HG03521 (cell line): Measurements from ENCODE around the gene MAPK7.
"Not testable (repeated sequence)": the region's sequence is repeated elsewhere in the genome, so short reads cannot be mapped to it uniquely, and the experiment has no call there.

Source experiments
- ATAC-seq: cut with Tn5 transposase; IDR thresholded peaks from one replicate; pipeline ENCODE4 v1.9.1; 2021; ENCODE audit warnings: mild to moderate bottlenecking, moderate library complexity; ENCODE audit not compliant: unreplicated experiment

MAPK7 gene

DNA sequence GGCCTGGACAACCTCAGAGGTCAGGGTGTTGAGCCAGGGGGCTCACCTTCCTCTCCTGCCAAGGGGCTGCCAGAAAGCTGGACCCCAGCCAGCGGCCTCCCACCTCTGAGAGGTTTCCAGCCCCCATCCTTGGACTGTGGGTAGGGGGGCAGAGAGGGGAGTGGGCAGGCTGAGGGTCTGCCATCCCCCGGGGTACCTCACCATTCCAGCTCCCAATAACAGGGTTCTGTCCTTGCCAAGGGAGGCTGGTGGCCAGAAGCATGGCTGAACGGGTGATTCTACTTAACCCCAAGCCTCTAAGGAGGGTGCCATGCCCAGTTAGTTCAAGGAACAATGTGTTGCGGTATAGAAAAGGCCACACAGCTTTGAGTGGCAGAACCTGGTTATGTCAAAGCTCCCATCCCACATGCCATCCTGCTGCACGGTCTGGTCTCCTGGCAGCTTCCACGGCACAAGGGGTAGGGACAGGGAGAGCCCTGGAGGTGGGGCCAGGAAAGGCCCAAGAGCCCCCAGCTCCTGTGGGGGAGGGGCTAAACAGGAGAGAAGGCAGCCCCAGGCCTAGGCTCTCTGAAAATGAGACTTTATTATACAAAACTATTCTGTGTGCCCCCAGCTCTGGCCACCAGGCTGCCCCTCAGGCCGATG lies 35.6 kb upstream of the MAPK7 start:
- no peak for ATAC-seq

DNA sequence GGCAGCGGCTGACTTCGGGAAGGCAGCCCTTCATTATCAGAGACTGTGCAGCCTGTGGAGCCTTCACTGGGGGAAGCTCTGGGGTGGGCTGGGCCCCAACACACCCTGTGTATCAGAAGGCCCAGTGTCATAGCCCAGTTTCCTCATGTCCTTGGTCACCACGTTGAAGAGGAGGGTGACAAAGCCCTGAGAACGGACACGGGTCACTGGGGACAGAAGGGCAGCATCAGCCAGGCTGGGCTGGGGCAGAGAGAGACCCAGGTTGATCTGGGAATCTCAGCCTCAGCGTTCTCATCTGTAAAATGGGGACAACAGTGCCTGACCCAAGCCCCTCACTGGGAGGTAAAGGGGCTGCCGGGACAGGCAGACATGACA lies 35.1 kb upstream of the MAPK7 start:
- no peak for ATAC-seq

DNA sequence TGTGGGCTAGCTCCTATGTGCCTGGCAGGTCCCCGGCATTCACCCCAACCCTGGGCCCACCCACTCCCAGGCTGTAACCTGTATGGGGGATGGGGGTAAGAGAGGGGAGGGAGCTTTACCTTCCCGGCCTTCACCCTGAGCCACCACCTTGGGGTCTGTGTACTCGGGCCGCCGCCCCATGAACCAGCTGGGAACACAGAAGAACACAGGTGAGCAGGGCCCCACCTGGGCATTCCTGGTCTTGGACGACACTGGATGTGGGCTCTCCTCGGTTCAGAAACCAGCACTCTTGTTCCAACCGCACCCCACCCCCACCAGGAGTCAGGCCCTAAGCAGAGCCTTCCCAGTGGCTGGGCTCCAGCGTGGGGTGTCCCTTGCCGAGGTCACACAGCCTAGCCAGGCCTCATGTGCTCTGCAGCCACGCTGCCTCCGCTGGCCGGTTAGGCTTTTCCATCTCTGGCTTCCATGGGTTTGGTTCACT lies 34.6 kb upstream of the MAPK7 start:
- ATAC-seq: no peak

DNA sequence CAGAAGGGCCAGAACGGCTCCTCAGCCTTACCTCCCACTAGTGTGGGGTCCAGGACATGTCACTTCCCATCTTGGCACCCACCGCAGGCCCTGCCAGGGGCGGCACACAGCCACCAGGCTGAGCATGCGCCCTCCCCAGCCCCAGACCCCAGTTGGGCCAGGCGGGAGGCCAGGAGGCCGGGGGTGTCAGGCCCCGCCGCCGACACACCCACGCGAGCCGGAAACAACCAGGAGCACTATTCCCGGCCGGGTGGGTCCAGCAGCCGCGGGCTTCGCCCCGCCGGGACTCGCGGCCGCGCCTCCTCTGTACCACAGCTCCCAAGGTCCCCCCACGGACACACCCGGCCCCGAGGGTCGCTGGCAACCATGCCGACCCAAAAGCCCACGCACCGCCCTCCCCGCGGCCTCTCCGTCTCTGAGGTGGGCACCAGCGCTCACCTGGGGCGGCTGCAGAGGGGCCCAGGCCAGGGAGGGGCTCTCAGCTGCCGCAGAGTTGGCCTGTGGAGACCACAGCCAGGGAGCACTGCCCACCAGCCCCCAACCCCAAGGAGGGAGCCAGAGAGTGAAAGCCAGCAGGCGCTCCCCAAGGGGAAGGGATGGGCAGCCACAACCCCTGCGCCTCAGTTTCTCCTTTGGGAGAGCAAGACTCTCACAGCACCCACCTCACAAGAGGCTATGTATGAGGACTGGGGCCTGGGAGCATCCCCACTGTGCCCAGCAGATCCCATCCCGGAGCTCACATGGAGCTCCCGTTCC lies 33.8 kb upstream of the MAPK7 start:
- ATAC-seq: no peak

DNA sequence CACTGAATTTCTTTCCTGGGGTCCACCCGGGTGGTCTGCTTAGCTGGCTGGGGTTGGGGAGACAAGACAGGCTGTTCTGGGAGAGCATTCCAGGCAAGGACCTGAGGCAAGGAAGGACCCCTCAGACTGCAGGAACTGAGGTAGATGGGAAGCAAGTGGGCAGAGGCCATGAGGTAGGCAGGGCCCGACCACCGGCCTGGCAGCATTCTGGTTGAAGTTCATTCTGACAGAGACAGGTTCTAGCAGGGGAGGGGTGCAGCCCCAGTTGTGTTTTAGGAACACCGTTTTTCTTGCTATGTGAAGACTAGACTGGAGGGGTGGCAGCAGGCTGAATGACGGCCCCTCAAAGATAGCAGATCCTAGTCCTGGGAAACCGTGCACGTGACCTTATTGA lies 33.2 kb upstream of the MAPK7 start:
- no peak for ATAC-seq

DNA sequence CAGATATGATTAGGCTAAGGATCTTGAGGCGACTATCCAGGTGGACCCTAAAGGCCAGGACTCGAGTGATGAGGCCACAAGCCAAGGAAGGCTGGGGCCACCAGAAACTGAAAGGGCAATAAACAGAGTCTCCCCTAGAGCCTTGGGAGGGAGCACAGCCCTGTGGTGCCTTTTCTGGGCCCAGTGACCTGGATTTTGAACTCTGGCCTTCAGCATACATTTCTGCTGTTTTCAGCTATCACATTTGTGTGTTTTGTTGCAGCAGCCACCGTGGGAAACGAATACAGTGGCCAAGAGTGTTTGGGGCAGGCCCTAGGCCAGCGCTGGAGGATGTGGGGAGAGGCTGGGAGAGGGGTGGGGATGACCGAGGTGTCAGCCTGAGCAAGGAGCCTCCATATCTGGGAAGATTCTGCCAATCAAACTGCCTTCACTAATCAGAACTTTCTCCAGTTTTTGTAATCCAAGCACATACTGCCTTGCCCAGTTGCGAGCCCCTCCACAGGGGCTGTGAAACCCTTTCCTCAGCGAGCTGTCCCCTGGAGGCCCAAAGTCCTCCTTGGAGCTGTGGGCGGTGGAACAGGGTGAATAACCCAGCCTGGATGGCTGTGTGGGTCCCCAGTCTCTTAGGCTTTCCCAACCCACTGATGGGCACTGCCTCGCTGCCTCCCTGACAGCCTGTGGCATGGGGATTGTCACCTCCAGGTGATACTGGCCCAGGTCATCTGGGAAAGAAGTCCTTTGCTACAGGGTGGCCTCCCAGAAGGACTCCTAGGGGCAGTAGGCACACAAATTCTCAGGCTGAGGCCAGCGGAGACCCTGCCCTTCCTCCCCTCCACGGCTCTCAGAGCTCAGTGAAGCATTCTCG lies 32.6 kb upstream of the MAPK7 start:
- ATAC-seq: no peak

DNA sequence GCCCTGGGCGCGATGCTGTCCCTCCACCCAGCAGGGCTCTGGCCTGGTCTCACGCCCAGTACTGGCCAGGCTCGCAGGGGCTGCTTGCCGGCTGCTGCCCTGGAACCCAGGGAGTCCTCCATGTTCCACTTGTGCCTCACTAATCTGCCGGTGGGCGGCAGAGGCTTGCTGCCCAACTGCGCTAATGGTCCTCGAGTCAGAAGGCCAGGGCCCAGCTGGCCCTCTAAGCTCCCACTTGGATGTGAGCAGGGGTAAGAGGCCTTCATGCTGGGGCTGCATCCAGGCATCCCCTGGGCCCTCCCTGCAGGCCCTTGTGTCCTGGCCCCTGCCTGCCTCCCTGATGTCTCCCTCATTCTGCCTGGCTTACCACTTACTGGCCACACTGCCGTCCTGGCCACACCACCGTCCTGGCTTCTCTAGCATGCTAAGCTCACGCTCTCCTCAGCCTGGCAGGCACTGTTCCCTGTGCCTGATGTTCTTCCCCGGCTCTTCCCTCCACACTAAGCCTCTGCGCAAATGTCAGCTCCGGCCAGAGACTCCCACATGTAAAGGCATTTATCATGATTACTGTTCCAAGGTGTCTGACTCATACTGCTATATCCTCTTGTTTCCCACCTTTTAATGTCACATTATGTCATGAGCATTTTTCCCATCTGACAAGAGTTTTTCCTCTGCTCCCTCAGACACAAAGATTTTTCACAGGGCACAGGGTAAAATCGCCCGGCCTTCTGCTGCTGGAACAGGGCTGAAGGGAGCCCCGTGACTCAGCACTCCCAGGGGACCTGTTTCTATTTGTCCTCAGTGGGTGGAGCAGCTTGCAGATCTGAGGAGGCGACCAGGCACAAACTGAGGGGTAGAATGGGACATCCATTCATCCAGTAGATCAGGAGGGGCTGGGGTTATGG lies 31.7 kb upstream of the MAPK7 start:
- ATAC-seq: no peak

DNA sequence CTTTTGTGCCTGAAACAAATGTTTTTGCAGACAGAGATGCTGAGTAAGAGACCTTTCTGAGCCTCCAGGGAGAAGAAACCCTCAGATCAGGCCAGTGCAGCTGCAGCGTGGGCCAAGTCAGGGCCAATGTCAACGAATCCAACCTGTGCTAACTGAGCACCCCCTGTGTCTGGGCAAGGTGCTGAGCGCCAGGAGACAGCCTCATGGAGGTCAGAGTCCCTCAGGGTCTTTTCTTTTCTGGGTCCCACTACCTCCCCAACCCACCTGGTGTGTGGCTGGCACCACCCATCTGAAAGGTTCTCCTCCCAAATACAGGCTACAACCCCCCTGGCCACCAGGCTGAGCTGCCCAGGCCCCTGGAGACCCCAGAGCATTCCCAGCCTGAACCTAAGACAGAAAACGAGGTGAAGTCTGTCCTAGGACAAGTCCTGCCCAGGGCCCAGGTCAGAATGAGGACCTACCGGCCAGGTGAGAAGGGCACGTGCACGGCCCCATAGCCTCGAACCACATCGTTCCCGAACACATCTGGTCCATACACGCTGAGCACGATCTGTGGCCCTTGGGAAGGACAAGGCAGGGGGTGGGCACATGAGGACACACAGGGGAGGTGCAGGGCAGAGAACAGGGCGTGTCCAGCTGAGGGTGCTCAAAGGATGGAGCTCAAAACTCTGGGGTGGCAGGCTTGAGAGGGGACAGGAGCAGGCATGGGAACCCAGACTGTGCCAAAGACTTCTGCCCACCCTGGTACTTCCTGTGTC lies 30.8 kb upstream of the MAPK7 start:
- ATAC-seq: no peak

DNA sequence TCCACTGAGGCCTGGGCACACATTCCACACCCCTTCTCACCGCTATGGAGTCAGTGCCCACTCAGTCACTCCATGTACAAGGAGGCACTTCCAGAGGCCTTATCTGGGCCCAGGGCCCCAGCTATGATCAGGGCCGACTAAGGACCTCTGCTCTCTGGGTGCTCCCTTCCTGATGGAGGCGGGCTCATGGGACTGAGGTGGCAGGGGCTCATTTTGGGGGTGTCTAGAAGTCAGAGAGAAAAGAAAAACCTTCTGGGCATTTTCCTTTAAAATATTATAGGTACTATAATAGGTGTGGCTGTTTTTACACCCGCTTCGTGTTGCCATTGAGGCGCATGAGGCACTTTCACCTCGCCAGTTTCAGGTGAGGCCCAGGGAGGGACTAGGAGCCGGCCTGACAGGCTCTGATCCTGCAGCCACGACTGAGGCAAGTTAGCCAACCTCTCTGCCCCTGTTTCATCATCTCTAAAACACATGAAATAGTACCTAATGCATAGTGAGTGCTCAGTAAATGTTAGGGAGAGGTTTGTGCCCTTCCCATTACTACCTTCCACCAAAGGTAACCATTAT lies 30.1 kb upstream of the MAPK7 start:
- no peak for ATAC-seq

DNA sequence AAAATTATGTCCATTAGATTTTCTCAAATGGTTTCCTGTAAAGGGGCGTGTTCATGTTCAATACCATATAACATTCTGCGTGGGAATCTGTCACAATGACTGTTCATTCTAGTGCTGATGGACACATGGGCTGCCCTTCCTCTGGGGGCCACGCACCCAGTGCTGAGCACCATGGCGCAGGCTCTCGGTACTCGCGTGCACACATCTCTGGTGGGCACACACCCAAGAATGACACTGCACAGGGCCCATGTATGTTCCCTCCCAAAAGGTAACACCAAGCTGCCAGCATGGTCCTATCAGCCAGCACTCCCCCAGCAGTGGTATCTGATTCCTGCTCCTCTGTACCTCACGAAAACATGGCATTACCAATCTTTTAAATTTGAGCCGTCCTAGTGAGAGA lies 29.5 kb upstream of the MAPK7 start:
- no peak for ATAC-seq

DNA sequence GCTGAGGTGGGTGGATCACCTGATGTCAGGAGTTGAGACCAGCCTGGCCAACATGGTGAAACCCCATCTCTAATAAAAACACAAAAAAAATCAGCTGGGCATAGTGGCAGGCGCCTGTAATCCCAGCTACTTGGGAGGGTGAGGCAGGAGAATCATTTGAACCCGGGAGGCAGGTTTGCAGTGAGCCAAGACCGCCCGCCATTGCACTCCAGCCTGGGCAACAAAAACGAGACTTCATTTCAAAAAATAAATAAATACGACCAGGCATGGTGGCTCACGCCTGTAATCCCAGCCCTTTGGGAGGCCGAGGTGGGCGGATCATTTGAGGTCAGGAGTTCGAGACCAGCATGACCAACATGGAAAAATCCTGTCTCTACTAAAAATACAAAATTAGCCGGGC lies 24.9 kb upstream of the MAPK7 start:
- ATAC-seq: not testable (repeated sequence)

DNA sequence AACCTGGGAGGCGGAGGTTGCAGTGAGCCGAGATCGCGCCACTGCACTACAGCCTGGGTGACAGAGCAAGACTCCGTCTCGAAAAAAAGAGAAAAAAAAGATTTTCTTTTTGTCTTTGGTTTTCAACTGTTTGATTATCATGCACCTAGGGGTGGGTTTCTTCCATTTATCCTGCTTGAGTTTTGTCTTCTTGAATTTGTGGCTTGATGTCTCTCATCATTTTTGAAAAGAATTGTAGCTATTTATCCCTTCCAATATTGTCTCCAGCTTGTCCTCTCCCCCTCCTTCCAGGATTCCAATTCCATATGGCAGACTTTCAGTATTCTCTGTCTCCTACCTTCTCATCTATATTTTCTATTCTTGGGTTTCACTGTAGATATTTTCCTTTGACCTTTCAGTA lies 23.6 kb upstream of the MAPK7 start:
- no peak for ATAC-seq

DNA sequence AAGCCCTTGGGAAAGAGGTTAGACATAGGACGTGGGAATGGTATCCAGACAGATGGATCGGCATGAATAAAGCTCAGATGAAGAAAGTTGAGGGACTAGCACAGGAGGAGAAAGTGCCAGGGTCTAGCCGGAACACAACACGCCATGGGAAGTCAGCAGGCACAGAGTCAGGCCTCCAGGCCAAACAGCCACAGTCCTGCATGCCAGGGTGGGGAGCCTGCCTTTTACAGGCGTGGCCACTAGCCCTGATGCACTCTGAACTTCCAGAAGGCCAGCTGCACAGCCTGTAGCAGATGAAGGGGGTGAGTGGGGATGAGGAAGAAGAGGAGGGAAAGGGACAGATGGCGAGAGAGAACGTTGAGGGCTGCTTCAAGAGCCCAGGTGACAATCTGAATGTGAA lies 20.9 kb upstream of the MAPK7 start:
- no peak for ATAC-seq

DNA sequence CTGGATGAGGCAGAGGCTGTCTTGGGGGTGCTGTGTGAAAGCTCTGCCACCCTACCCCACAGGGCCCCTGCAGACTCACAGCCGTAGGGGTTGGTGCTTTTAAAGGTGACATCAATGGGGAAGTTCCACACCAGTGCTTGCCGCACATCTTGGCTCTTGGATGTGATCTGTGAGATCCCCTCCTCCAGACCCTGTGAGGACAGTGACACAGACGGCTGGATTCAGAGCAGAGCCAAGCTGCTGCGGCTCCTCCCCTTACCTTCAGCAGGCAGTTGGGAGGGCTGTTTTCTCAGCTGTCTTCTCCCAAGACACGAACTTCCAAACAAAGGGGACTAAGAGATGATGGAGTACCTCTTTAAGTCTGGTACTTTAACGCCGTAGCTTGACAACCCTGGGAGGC lies 20.5 kb upstream of the MAPK7 start:
- no peak for ATAC-seq

DNA sequence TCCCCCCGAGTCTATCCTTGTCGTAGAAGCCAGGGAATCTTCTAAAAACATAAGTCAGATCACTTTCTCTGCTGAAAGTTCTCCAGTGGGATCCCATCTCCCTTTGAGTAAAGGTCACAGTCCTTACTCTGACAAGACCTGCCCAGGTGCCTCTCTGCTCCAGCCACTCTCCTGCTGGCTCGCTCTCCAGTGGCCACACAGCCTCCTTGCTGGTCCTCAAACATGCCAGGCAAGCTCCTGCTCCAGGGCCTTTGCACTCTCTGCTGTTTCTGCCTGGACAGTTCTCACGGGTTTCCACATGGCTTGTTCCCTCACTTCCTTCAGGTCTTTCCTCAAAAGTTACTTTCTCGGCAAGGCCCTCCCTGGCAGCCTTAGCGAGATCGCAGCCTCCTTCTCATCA lies 19.1 kb upstream of the MAPK7 start:
- ATAC-seq: no peak

DNA sequence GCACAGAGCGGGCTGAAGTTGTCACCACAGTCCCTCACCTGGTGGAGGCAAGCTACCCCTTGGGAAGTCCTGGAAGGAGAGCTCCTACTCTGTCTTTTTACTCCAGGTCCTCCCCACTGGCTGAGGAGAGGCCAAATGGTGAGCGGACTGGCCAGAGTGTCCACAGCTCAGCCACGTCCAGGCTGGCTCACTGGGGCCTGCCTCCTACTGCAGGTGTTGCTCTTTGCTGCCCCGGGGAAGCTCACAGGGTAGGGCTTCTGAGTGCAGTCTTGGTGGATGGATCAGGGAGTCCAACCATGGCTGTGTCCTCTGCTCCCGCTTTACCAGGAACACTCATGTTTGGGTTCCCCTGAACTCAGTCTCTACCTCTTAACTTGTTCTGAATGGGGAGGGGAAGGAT lies 18.4 kb upstream of the MAPK7 start:
- ATAC-seq: no peak

DNA sequence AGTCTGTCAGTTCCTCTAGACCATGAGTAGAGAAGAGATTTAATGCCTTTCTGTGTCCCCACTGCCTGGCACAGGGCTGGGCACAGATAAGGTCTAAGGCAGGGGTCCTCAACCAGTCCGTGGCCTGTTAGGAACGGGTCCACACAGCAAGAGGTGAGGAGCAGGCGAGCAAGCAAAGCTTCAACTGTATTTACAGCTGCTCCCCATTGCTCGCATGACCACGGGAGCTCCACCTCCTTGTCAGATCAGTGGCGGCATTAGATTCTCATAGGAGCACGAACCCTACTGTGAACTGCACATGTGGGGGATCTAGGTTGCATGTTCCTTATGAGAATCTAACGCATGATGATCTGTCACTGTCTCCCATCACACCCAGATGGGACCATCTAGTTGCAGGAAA lies 17.5 kb upstream of the MAPK7 start:
- ATAC-seq: no peak

DNA sequence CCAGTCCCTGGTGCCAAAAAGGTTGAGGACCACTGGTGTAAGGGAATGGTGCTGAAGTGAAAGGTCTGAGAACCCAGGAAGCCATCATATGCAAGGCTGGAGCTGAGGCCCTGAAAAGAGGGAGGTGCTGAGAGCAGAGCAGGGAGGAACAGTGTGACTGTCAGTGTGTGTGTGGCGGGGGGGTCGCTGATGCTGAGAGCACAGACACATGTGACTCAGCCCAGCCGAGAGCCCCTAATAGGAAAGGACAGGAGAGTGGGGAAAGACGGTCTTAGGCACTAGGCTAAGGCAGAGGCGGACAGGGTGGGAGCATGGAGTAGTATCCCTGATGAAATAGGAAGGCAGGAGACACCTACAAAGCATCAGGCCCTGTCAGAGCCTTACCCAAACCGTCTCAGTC lies 17.0 kb upstream of the MAPK7 start:
- ATAC-seq: no peak

DNA sequence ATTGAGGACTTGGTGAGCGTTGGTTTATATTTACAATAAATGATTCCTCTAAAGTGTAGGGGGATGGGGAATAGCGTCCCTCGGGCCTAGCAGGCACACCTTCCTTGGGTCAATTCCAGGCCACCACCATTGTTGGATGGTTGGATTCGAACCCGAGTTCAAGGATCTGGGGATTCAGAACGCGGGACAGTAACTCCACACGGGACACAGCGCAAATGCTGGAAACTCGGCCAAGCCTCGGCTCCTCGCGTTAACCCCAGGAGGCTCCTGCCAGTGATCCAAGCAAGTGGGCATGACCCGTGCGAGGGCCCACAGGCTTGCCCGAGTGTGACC lies 16.4 kb upstream of the MAPK7 start:
- no peak for ATAC-seq
